H9 (cell line): ENCODE data around the gene ANTXR2. TPM values are rescaled to one million over a fixed set of nuclear protein-coding genes. Genes with fewer than 3 reads are reported as not detected.

Experiments
- DNase-seq: peaks from one replicate; pipeline ENCODE4 v3.0.0-alpha.2; 2017
- H2AFZ ChIP-seq: one replicate; pipeline ENCODE4 v1.6.1; 2013; ENCODE audit warnings: mild to moderate bottlenecking, low read length, control low read depth, moderate library complexity
- H2AK5ac ChIP-seq: 2 replicates; pipeline ENCODE4 v1.6.1; 2013; ENCODE audit warnings: low read length, control low read depth, mixed read lengths; ENCODE audit not compliant: insufficient read length
- H2BK120ac ChIP-seq: one replicate; pipeline ENCODE4 v1.6.1; 2013; ENCODE audit warnings: low read depth, mild to moderate bottlenecking, low read length, control low read depth, inconsistent platforms; ENCODE audit not compliant: poor library complexity, severe bottlenecking
- H2BK12ac ChIP-seq: 2 replicates; pipeline ENCODE4 v1.6.1; 2013; ENCODE audit warnings: low read length, control low read depth, mixed read lengths, low read depth; ENCODE audit not compliant: insufficient read length
- H2BK15ac ChIP-seq: 2 replicates; pipeline ENCODE4 v1.6.1; 2013; ENCODE audit warnings: low read depth, low read length, control low read depth
- H2BK20ac ChIP-seq: one replicate; pipeline ENCODE4 v1.6.1; 2013; ENCODE audit warnings: low read depth, mild to moderate bottlenecking, low read length, control low read depth, inconsistent platforms; ENCODE audit not compliant: poor library complexity, severe bottlenecking
- H2BK5ac ChIP-seq: 2 replicates; pipeline ENCODE4 v1.6.1; 2013; ENCODE audit warnings: low read length, control low read depth, mixed read lengths; ENCODE audit not compliant: insufficient read length
- H3K14ac ChIP-seq: 2 replicates; pipeline ENCODE4 v1.6.1; 2013; ENCODE audit warnings: low read length, control low read depth; ENCODE audit not compliant: insufficient read depth
- H3K18ac ChIP-seq: 2 replicates; pipeline ENCODE4 v1.6.1; 2013; ENCODE audit warnings: low read depth, mild to moderate bottlenecking, mixed read lengths, low read length, control low read depth; ENCODE audit not compliant: insufficient read length
- H3K23ac ChIP-seq: 2 replicates; pipeline ENCODE4 v1.6.1; 2013; ENCODE audit warnings: low read length, control low read depth, mixed read lengths, low read depth; ENCODE audit not compliant: insufficient read length
- H3K23me2 ChIP-seq: 2 replicates; pipeline ENCODE4 v1.6.1; 2013; ENCODE audit warnings: low read depth, mild to moderate bottlenecking, mixed read lengths, low read length, control low read depth; ENCODE audit not compliant: insufficient read length, poor library complexity, severe bottlenecking
- H3K27ac ChIP-seq: 2 replicates; pipeline ENCODE4 v1.5.1; 2013; ENCODE audit warnings: low read length, control low read depth, mixed read lengths, low read depth; ENCODE audit not compliant: insufficient read length
- H3K27me3 ChIP-seq: 2 replicates; pipeline ENCODE4 v1.6.1; 2013; ENCODE audit warnings: low read length, control low read depth, inconsistent platforms; ENCODE audit not compliant: insufficient read depth
- H3K4ac ChIP-seq: 2 replicates; pipeline ENCODE4 v1.6.1; 2013; ENCODE audit warnings: low read depth, mild to moderate bottlenecking, control low read depth, inconsistent platforms, low read length, moderate library complexity
- H3K4me1 ChIP-seq: 2 replicates; pipeline ENCODE4 v1.6.1; 2013; ENCODE audit warnings: low read length, control low read depth, inconsistent platforms; ENCODE audit not compliant: insufficient read depth
- H3K4me2 ChIP-seq: 2 replicates; pipeline ENCODE4 v1.6.1; 2013; ENCODE audit warnings: low read length, control low read depth, mixed read lengths; ENCODE audit not compliant: insufficient read length, insufficient read depth
- H3K56ac ChIP-seq: 2 replicates; pipeline ENCODE4 v1.6.1; 2013; ENCODE audit warnings: low read depth, mild to moderate bottlenecking, mixed read lengths, low read length, control low read depth; ENCODE audit not compliant: insufficient read length
- H3K79me1 ChIP-seq: 2 replicates; pipeline ENCODE4 v1.6.1; 2013; ENCODE audit warnings: low read depth, mild to moderate bottlenecking, moderate library complexity, low read length, control low read depth, inconsistent platforms; ENCODE audit not compliant: insufficient read depth, poor library complexity, severe bottlenecking
- H3K79me2 ChIP-seq: 2 replicates; pipeline ENCODE4 v1.6.1; 2013; ENCODE audit warnings: low read length, control low read depth, inconsistent platforms; ENCODE audit not compliant: insufficient read depth
- H3K9ac ChIP-seq: 2 replicates; pipeline ENCODE4 v1.6.1; 2013; ENCODE audit warnings: low read length, control low read depth, mixed read lengths; ENCODE audit not compliant: insufficient read length; ENCODE audit errors: extremely low read depth
- H3K9me3 ChIP-seq: one replicate; pipeline ENCODE4 v1.6.1; 2013; ENCODE audit warnings: low read depth, low read length, inconsistent platforms; ENCODE audit not compliant: control insufficient read depth
- H3T11ph ChIP-seq: one replicate; pipeline ENCODE4 v1.6.1; 2013; ENCODE audit warnings: mild to moderate bottlenecking, low read length, control low read depth, inconsistent platforms
- H4K20me1 ChIP-seq: one replicate; pipeline ENCODE4 v1.6.1; 2013; ENCODE audit not compliant: control insufficient read depth, insufficient read length, insufficient read depth
- H4K5ac ChIP-seq: 2 replicates; pipeline ENCODE4 v1.6.1; 2013; ENCODE audit warnings: low read depth, mild to moderate bottlenecking, mixed read lengths, low read length, control low read depth; ENCODE audit not compliant: insufficient read length
- H4K8ac ChIP-seq: replicated peaks from 2 replicates; pipeline ENCODE4 v1.6.1; 2013; ENCODE audit warnings: low read length, control low read depth, mixed read lengths, low read depth; ENCODE audit not compliant: insufficient read length
- H4K91ac ChIP-seq: 2 replicates; pipeline ENCODE4 v1.6.1; 2013; ENCODE audit warnings: low read depth, mild to moderate bottlenecking, moderate library complexity, mixed read lengths, low read length, control low read depth; ENCODE audit not compliant: insufficient read length
- H3K27ac Mint-ChIP-seq, 3 experiments: 2 replicates in 2 of 3; 3 replicates in 1 of 3; pipeline ENCODE4 v1.8.0; 2020 to 2021; ENCODE audit warnings: mixed read lengths in 3 of 3, mild to moderate bottlenecking in 1 of 3, moderate library complexity in 1 of 3
- H3K27me3 Mint-ChIP-seq: 2 replicates; pipeline ENCODE4 v1.8.0; 2021; ENCODE audit warnings: low read depth, mild to moderate bottlenecking, moderate library complexity, mixed read lengths
- H3K36me3 Mint-ChIP-seq, 3 experiments: 2 replicates in 2 of 3; 3 replicates in 1 of 3; pipeline ENCODE4 v1.8.0; 2020 to 2021; ENCODE audit warnings: low read depth in 3 of 3, mixed read lengths in 3 of 3; ENCODE audit not compliant: insufficient read depth in 1 of 3
- H3K4me1 Mint-ChIP-seq, 2 experiments: 2 replicates each; pipeline ENCODE4 v1.8.0; 2020; ENCODE audit warnings: mixed read lengths in 2 of 2
- H3K4me3 Mint-ChIP-seq, 2 experiments: 2 replicates in 1 of 2; 3 replicates in 1 of 2; pipeline ENCODE4 v1.8.0; 2020 to 2021; ENCODE audit warnings: mild to moderate bottlenecking in 2 of 2, mixed read lengths in 2 of 2, moderate library complexity in 1 of 2
- H3K9me3 Mint-ChIP-seq, 2 experiments: 2 replicates in 1 of 2; 3 replicates in 1 of 2; pipeline ENCODE4 v1.8.0; 2020; ENCODE audit warnings: mild to moderate bottlenecking in 2 of 2, mixed read lengths in 2 of 2, moderate library complexity in 1 of 2
- CTCF ChIP-seq: fragments of 200-600 bp; sonication (generic); conservative IDR thresholded peaks from 3 replicates; pipeline ENCODE4 v1.8.0; 2021; ENCODE audit warnings: antibody characterized with exemption, mild to moderate bottlenecking
- WGBS: extraction: QIAGEN DNeasy Blood & Tissue Kit; methylation state at CpG from one replicate; pipeline ENCODE4 v1.1.7; 2013; ENCODE audit warnings: missing lambda C conversion rate, low lambda C conversion rate, mixed read lengths; ENCODE audit not compliant: insufficient read length; ENCODE audit errors: extremely low coverage; 5-methylcytosine and 5-hydroxymethylcytosine counted together
- total RNA-seq: library from RNA; stranded (reverse); gene quantifications from 2 replicates; pipeline ENCODE4 v1.2.1, GENCODE V29; 2021

Gene ANTXR2
- total RNA-seq, 1 experiment from 2014 or later: 4.7 TPM

DNA sequence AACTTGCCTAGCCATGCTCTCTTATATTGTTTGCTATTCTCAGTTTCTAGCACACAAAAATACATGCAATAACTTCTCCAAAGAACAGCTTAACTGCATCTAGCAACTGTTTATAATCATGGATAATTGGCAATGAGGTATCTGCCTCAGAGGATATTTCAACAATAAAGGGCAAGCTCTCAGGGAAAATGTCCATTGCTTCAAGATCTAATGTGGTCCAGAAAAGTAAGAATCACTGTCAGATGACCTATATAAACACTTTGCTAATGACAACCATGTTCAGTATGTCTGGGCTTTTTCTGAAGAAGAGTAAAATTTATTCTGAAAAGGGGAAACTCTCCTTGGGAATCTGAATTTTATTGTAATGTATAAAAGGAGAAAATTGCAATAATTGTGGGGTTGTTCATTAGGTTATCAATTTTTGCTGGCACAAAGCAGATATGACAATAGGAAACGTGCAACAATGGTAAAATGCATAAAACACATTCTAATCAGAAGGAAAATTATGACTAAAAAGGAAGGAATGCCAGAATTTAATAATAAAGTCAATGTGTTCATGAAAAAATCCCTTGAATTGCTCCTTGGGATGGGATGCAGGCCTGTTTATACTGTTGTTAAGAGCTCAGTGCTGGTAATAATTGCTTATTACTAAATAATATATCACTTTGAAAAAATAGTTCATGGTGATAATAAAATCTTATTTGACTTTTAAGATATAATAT, 90.3 kb downstream of the ANTXR2 start:
- no peak overlapping the region for H3K56ac ChIP-seq
- no peak overlapping the region for H2BK12ac ChIP-seq
- H3K4me1 ChIP-seq: no peaks in the 10 kb centered on the region
- no peaks in the 10 kb centered on the region for H3K36me3 Mint-ChIP-seq
- DNase-seq: no peak
- H2AK5ac ChIP-seq: no peak overlapping the region
- no peaks in the 10 kb centered on the region for H3K9me3 ChIP-seq
- WGBS: no CpG with 5 or more reads among the region's 1 CpG
- H3K27me3 Mint-ChIP-seq: no peaks in the 10 kb centered on the region
- no peak overlapping the region for H4K91ac ChIP-seq
- no peak overlapping the region for H3K4me3 Mint-ChIP-seq
- H3K9me3 Mint-ChIP-seq: no peaks in the 10 kb centered on the region
- no peak overlapping the region for H2AFZ ChIP-seq
- no peak overlapping the region for H3K4me2 ChIP-seq
- H3K23ac ChIP-seq: no peak overlapping the region
- no peak overlapping the region for H4K5ac ChIP-seq
- no peak overlapping the region for H3K18ac ChIP-seq
- H3K23me2 ChIP-seq: no peaks in the 10 kb centered on the region
- H3K14ac ChIP-seq: no peak overlapping the region
- H2BK15ac ChIP-seq: no peak overlapping the region
- H2BK20ac ChIP-seq: no peak overlapping the region
- H2BK120ac ChIP-seq: no peak overlapping the region
- TF ChIP-seq CTCF: no peak
- H4K8ac ChIP-seq: no peak overlapping the region
- H3K9ac ChIP-seq: no peak overlapping the region
- no peaks in the 10 kb centered on the region for H3K79me2 ChIP-seq
- H3T11ph ChIP-seq: no peak overlapping the region
- no peaks in the 10 kb centered on the region for H3K27me3 ChIP-seq
- no peaks in the 10 kb centered on the region for H4K20me1 ChIP-seq
- H3K79me1 ChIP-seq: no peaks in the 10 kb centered on the region
- H3K27ac ChIP-seq: no peak overlapping the region
- H3K4me1 Mint-ChIP-seq: peaks cover 3 to 4% of the 10 kb centered on the region in 2 experiments; a peak in 2 of 4 replicates
- no peak overlapping the region for H3K27ac Mint-ChIP-seq
- no peak overlapping the region for H2BK5ac ChIP-seq
- no peak overlapping the region for H3K4ac ChIP-seq
